OCI-LY1 (cell line): ENCODE data around the gene LCN2.

Source experiments
- CTCF ChIP-seq: fragments of 200-600 bp; sonication (generic), shearing (Covaris generic); IDR thresholded peaks from 2 replicates; pipeline ENCODE4 v1.5.1; 2017; ENCODE audit warnings: mild to moderate bottlenecking, antibody characterized with exemption, low read length, moderate library complexity, mixed read lengths
- EZH2 ChIP-seq: fragments of 200-600 bp; sonication (generic), shearing (Covaris generic); IDR thresholded peaks from 2 replicates; pipeline ENCODE4 v1.8.0; 2017; ENCODE audit warnings: borderline replicate concordance, mixed run types, mild to moderate bottlenecking, antibody characterized with exemption, low read length, moderate library complexity, mixed read lengths

GRCh38 chr9:128149001-128149701, at the start of gene LCN2:
- TF ChIP-seq CTCF (no peak), EZH2 (no peak)
